Subcutaneous adipose tissue (tissue), 4 donors: ENCODE results near the gene PLXNA4. TPM values are rescaled to one million over a fixed set of nuclear protein-coding genes. Genes with fewer than 3 reads are reported as not detected.

ENCODE experiments used
- CTCF ChIP-seq: fragments of 450-650 bp; IDR thresholded peaks from one replicate; pipeline ENCODE4 v1.5.1; 2016; ENCODE audit warnings: low read depth, mild to moderate bottlenecking, control low read depth, antibody characterized with exemption, moderate library complexity
- total RNA-seq, 4 donors: library from RNA; depleted of rRNA; stranded (reverse); fragments of >200 nt; gene quantifications; one replicate each; pipeline ENCODE4 v1.1.0, GENCODE V29; 2016

Gene PLXNA4
- total RNA-seq, 4 donors from 2014 or later, result 30.2 to 112 (median 54.6) TPM

- no peak for TF ChIP-seq CTCF
Measured at GRCh38 chr7:132613737-132614136, 37.5 kb upstream of the PLXNA4 start.

- TF ChIP-seq CTCF, result no peak
Measured at GRCh38 chr7:132610995-132611394, 34.7 kb upstream of the PLXNA4 start.

- no peak for TF ChIP-seq CTCF
Measured at GRCh38 chr7:132609906-132610520, 33.7 kb upstream of the PLXNA4 start.

GRCh38 chr7:132609222-132609621 is 33.0 kb upstream of the PLXNA4 start:
- no peak for TF ChIP-seq CTCF

- no peak for TF ChIP-seq CTCF
Measured at GRCh38 chr7:132608523-132608922, 32.3 kb upstream of the PLXNA4 start.

- no peak for TF ChIP-seq CTCF
Measured at GRCh38 chr7:132607656-132608055, 31.4 kb upstream of the PLXNA4 start.

GRCh38 chr7:132604121-132604520 is 27.9 kb upstream of the PLXNA4 start:
- TF ChIP-seq CTCF, result no peak
